WI38 (cell line): Measurements from ENCODE around the gene MTHFD2L.

Source experiments
- H3K4me3 ChIP-seq: 2 replicates; pipeline ENCODE4 v1.5.1; 2011; ENCODE audit warnings: low read depth, mild to moderate bottlenecking, control low read depth, low read length
- TF ChIP-seq, protein P1 (sequence below): IDR thresholded peaks from 2 replicates; pipeline ENCODE4 v1.5.1; 2012; ENCODE audit warnings: low read depth, mild to moderate bottlenecking, control low read depth, low read length

Gene MTHFD2L

GRCh38 chr4:74190332-74190731 is 32.4 kb downstream of the MTHFD2L start:
- no peak overlapping the region for H3K4me3 ChIP-seq
- TF ChIP-seq, protein P1, sequence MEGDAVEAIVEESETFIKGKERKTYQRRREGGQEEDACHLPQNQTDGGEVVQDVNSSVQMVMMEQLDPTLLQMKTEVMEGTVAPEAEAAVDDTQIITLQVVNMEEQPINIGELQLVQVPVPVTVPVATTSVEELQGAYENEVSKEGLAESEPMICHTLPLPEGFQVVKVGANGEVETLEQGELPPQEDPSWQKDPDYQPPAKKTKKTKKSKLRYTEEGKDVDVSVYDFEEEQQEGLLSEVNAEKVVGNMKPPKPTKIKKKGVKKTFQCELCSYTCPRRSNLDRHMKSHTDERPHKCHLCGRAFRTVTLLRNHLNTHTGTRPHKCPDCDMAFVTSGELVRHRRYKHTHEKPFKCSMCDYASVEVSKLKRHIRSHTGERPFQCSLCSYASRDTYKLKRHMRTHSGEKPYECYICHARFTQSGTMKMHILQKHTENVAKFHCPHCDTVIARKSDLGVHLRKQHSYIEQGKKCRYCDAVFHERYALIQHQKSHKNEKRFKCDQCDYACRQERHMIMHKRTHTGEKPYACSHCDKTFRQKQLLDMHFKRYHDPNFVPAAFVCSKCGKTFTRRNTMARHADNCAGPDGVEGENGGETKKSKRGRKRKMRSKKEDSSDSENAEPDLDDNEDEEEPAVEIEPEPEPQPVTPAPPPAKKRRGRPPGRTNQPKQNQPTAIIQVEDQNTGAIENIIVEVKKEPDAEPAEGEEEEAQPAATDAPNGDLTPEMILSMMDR, result no peak

DNA sequence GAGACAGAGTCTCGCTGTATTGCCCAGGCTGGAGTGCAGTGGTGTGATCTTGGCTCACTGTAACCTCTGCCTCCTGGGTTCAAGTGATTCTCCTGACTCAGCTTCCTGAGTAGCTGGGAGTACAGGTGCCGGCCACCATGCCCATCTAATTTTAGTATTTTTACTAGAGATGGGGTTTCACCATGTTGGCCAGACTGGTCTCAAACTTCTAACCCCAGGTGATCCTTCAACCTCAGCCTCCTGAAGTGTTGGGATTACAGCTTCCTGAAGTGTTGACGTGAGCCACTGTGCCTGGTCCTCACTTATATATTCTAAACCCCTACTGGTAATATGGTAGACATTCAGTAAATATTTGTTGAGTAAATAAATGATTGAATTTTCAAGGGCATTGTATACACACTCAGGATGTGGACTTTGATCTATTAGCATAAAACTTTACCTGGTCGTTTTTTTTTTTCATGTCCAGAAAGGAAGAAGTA is 33.0 kb downstream of the MTHFD2L start:
- TF ChIP-seq, protein P1, result no peak
- no peak overlapping the region for H3K4me3 ChIP-seq

DNA sequence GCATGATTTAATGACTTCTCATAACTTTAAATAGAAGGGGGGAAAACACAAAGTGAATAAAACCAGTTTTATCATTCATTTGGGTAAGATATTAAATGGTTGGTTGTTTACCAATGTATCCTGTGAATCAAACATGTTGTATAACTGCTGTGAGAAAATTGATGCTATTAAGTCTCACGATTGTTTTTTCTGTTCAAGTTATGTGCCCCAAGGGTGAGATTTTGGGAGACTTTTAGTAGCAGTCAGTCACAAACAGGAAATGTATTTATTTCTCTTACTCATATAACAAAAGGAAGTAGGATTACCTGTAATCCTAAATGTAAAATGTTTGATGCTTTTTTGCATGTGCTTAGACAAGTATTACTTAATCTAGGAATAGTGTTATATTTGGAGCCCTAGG is 39.2 kb downstream of the MTHFD2L start:
- no peak overlapping the region for H3K4me3 ChIP-seq
- TF ChIP-seq, protein P1, result no peak

DNA sequence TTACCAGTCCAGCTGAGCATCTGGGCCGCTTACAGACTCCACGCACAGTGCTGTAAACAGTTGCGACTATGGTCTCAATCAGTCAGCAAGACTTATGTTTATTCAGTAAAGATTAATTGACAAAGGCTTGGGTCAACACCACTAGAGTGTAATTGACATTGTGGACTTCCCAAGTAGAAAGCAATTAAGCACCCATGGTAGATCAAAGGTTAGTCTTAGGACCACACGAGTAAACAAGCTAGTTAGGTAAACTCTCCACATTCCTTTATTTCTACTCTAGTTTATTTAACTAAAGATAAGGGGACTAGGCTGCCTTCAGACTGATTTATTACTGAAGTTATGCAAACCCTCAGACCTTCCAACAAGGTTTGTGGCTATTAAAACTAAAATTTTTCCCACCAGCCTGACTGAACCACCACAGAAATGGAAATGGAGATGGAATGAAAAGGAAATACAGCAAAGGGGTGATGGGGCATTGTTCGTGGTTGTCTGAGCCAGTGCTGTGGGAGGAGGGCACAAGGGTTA is 44.2 kb downstream of the MTHFD2L start:
- TF ChIP-seq, protein P1, result no peak
- no peak overlapping the region for H3K4me3 ChIP-seq

DNA sequence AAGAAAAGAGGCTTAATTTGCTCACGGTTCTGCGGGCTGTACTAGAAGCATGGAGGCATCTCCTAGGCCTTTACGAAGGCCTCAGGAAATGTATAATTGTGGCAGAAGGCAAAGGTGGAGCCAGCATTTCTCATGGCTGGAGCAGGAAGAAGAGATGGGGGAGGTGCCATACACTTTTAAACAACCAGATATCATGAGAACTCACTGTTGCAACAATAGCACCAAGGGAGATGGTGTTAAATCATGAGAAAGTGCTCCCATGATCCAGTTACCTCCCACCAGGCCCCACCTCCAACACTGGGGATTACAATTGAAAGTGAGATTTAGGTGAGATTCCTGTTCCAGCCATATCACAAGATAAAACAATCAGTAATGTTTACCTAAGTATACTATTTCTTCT is 45.5 kb downstream of the MTHFD2L start:
- H3K4me3 ChIP-seq, result no peak overlapping the region
- TF ChIP-seq, protein P1, result no peak

GRCh38 chr4:74205046-74205445 is 47.1 kb downstream of the MTHFD2L start:
- TF ChIP-seq, protein P1, result no peak
- no peak overlapping the region for H3K4me3 ChIP-seq

DNA sequence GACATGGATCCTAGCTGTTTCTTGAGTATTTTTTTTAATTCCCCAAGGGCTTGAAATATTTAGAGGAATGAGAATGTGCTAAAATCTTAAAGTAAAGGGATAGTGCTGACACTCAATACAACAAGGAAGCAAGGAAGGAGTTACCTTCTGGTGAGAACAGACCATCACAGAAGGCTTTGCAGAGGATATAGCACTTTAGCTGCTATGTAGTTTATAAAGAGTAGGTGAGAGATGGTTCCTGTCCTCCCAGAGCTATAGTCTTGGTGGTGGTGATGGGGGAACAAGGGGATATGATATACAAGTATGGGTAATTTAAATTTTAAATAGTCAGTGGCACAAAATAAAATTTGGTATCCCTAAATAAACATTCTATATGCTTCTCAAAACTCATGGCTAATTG is 47.6 kb downstream of the MTHFD2L start:
- TF ChIP-seq, protein P1, result no peak
- H3K4me3 ChIP-seq, result no peak overlapping the region
